Measurements from ENCODE around the gene MKI67. TPM values are rescaled to one million over a fixed set of nuclear protein-coding genes. Genes with fewer than 3 reads are reported as not detected.

Gene MKI67
- total and polyA plus RNA-seq, 2 of the 4 experiments (the other 2 are of a cell fraction), result 13.5 to 36.4 TPM

DNA sequence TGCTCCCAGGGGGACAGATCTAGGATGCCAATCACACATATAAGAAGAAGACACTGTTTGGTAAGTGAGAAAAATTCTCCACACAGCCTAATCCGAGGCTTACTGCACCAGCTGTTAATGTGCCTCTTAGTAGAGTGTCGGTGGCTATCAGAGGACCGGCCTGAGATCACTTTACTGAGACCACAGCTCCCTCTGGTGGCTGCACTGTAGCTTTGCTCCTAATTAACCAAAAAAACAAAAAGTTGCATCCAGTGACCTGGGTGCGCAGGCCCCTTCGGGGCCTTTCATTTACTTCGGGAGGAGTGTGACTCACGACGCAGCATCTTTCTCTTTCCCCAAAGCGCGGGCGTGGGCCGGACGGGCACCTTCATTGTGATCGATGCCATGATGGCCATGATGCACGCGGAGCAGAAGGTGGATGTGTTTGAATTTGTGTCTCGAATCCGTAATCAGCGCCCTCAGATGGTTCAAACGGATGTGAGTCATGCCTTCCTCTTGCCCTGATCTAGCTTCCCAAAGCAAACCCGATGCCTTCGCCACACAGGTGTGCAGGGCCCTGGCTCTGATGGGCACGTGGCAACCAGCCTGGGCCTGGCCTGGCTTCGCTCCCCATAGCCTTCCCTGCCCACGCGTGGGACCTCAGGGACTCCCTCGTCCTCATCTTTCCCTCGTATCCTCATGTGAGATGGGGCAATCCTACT is 56.7 kb downstream of the MKI67 start:
- no peaks in the 10 kb centered on the region for H4K20me1 ChIP-seq (ENCODE audit: insufficient read depth, low read length)
- no peak overlapping the region for H2BK15ac ChIP-seq (ENCODE audit: low read depth, low read length)
- no peak overlapping the region for H3K23ac ChIP-seq (ENCODE audit: low read depth, low read length)
- DNase-seq (peak; percentile 66), ATAC-seq (ENCODE audit: low read depth) (peak; percentile 89)
- BruUV-seq (replicated peaks), result no TSS peak
- no peak overlapping the region for H2BK20ac ChIP-seq (ENCODE audit: low read depth, low read length)
- H4K5ac ChIP-seq (ENCODE audit: low read depth, low read length), result no peak overlapping the region
- no peaks in the 10 kb centered on the region for H3K9me3 ChIP-seq (ENCODE audit: control insufficient read depth, insufficient read depth, low read length)
- intact Hi-C loops (cut with micrococcal nuclease), result loop anchor here (1.0 to 2.0 kb wide), 3 partner anchors 34 to 162 kb away; partner anchors contain the start of gene PTPRE
- H2AK9ac ChIP-seq (replicated peaks; ENCODE audit: low read depth, low read length, poor library complexity), result peak overlapping the region; percentile 23
- H3K79me1 ChIP-seq (ENCODE audit: low read depth in 1 of 2, low read length in 2 of 2), result no peaks in the 10 kb centered on the region
- H3K4ac ChIP-seq (ENCODE audit: low read depth, low read length), result no peak overlapping the region
- H4K8ac ChIP-seq (ENCODE audit: low read depth in 2 of 2, low read length in 2 of 2), result no peak overlapping the region
- H3K4me1 ChIP-seq (ENCODE audit: control insufficient read depth, insufficient read depth, low read length), result peaks cover 3% of the 10 kb centered on the region
- no peaks in the 10 kb centered on the region for H3K9me1 ChIP-seq (ENCODE audit: insufficient read depth, low read length)
- dilution Hi-C loops (cut with HindIII; ENCODE audit: low sequenced_read_pairs, unreplicated experiment), result no loop called here
- peak overlapping the region; percentile 80 for H2AFZ ChIP-seq (replicated peaks; ENCODE audit: low read length, poor library complexity)
- H3K18ac ChIP-seq (ENCODE audit: low read depth, low read length), result no peak overlapping the region
- H3K27ac ChIP-seq (ENCODE audit: insufficient read depth, low read length), result no peak overlapping the region
- ChIA-PET POLR2A (ENCODE audit: unreplicated experiment) (no interaction called here), CTCF (interaction anchor here (0.6 to 1.6 kb wide), 12 partner anchors 9 to 1244 kb away, joined by 3 to 17 read pairs (median 4); no protein-coding TSS in a partner anchor)
- in situ Hi-C loops (cut with MboI; ENCODE audit: low sequenced_read_pairs), result loop anchor here (5.0 kb wide), 1 partner anchor 83 kb away; no protein-coding TSS in a partner anchor
- no peaks in the 10 kb centered on the region for H3K36me3 ChIP-seq (ENCODE audit: control insufficient read depth, insufficient read depth, low read length)
- H3K27me3 ChIP-seq (ENCODE audit: control insufficient read depth, insufficient read depth, low read length), result no peaks in the 10 kb centered on the region; the same call in 1 of the 2 replicates
- no peak overlapping the region for H3K56ac ChIP-seq (ENCODE audit: extremely low read depth, insufficient read depth, low read length)
- no peak overlapping the region for H3K4me3 ChIP-seq (ENCODE audit: insufficient read depth, low read depth, low read length)
- 75% methylated on average over 13 of the region's 28 CpGs; no CpG with 5 or more reads in 1 of the 2 experiments for WGBS, 2 experiments (ENCODE audit: extremely low coverage in 2 of 2, insufficient read length in 1 of 2)
- H4K91ac ChIP-seq (ENCODE audit: insufficient read depth, low read depth, low read length), result no peak overlapping the region
- H3K4me2 ChIP-seq (ENCODE audit: low read depth, low read length), result no peak overlapping the region
- no peak overlapping the region for H3K14ac ChIP-seq (replicated peaks; ENCODE audit: low read depth, low read length)
- H2BK5ac ChIP-seq (ENCODE audit: low read depth, low read length, poor library complexity, severe bottlenecking), result no peak overlapping the region
- no peak overlapping the region for H2BK120ac ChIP-seq (ENCODE audit: low read depth, low read length)
- no peak overlapping the region for H3K9ac ChIP-seq (ENCODE audit: low read depth, low read length)
- TF ChIP-seq, protein P1, sequence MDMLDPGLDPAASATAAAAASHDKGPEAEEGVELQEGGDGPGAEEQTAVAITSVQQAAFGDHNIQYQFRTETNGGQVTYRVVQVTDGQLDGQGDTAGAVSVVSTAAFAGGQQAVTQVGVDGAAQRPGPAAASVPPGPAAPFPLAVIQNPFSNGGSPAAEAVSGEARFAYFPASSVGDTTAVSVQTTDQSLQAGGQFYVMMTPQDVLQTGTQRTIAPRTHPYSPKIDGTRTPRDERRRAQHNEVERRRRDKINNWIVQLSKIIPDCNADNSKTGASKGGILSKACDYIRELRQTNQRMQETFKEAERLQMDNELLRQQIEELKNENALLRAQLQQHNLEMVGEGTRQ (IDR thresholded peaks at IDR 0.05; ENCODE audit: low read depth, low read length), result no peak
- no peak for TF ChIP-seq POLR2A (IDR thresholded peaks at IDR 0.05; ENCODE audit: low read depth, low read length)
- TF ChIP-seq SMC3 (IDR thresholded peaks at IDR 0.05; ENCODE audit: low read depth, low read length), result peak; percentile 72
- TF ChIP-seq, protein P2, sequence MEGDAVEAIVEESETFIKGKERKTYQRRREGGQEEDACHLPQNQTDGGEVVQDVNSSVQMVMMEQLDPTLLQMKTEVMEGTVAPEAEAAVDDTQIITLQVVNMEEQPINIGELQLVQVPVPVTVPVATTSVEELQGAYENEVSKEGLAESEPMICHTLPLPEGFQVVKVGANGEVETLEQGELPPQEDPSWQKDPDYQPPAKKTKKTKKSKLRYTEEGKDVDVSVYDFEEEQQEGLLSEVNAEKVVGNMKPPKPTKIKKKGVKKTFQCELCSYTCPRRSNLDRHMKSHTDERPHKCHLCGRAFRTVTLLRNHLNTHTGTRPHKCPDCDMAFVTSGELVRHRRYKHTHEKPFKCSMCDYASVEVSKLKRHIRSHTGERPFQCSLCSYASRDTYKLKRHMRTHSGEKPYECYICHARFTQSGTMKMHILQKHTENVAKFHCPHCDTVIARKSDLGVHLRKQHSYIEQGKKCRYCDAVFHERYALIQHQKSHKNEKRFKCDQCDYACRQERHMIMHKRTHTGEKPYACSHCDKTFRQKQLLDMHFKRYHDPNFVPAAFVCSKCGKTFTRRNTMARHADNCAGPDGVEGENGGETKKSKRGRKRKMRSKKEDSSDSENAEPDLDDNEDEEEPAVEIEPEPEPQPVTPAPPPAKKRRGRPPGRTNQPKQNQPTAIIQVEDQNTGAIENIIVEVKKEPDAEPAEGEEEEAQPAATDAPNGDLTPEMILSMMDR (conservative IDR thresholded peaks at IDR 0.05; ENCODE audit: low read depth, low read length), result peak; percentile 89
- no peak for TF ChIP-seq BHLHE40 (IDR thresholded peaks at IDR 0.05; ENCODE audit: low read depth, low read length)
- TF ChIP-seq RAD21 (IDR thresholded peaks at IDR 0.05; ENCODE audit: low read length), result peak; percentile 81
- no peak overlapping the region; the same call in 1 of the 2 replicates for H2AK5ac ChIP-seq (ENCODE audit: low read depth, low read length)
